Measurements from ENCODE around the gene PNMA8A.

GRCh38 chr19:46435009-46435408, 36.4 kb downstream of the PNMA8A start:
- TF ChIP-seq CTCF (conservative IDR thresholded peaks at IDR 0.05) (no peak), EZH2 (IDR thresholded peaks at IDR 0.05; ENCODE audit: low read depth) (no peak)

Data from PC-9 (cell line).